Osteoblast (primary cell): ENCODE data around the gene NPSR1. TPM values are rescaled to one million over a fixed set of nuclear protein-coding genes. Genes with fewer than 3 reads are reported as not detected.
"Not testable (repeated sequence)": the region's sequence is repeated elsewhere in the genome, so short reads cannot be mapped to it uniquely, and the experiment has no call there.

Experiments
- DNase-seq: peaks from one replicate; pipeline ENCODE4 v3.0.0; 2011; ENCODE audit warnings: low spot score, mixed read lengths; ENCODE audit not compliant: insufficient read length; ENCODE audit errors: missing footprints
- H2AFZ ChIP-seq: 2 replicates; pipeline ENCODE4 v1.6.0; 2011; ENCODE audit warnings: mild to moderate bottlenecking, low read length
- H3K27ac ChIP-seq: 2 replicates; pipeline ENCODE4 v1.5.1; 2011; ENCODE audit warnings: mild to moderate bottlenecking, low read depth, low read length, moderate library complexity
- H3K27me3 ChIP-seq: 2 replicates; pipeline ENCODE4 v1.6.0; 2012; ENCODE audit warnings: mild to moderate bottlenecking, control low read depth, inconsistent platforms, low read length, moderate library complexity; ENCODE audit not compliant: insufficient read depth
- H3K36me3 ChIP-seq: 2 replicates; pipeline ENCODE4 v1.5.1; 2011; ENCODE audit warnings: mild to moderate bottlenecking, low read length, control low read depth, moderate library complexity; ENCODE audit not compliant: insufficient read depth
- H3K4me1 ChIP-seq: 2 replicates; pipeline ENCODE4 v1.5.1; 2011; ENCODE audit warnings: mild to moderate bottlenecking, low read length, control low read depth, moderate library complexity; ENCODE audit not compliant: insufficient read depth
- H3K4me2 ChIP-seq: 2 replicates; pipeline ENCODE4 v1.6.0; 2011; ENCODE audit warnings: mild to moderate bottlenecking, low read length; ENCODE audit not compliant: insufficient read depth
- H3K4me3 ChIP-seq: fragments of 200-600 bp; sonication (generic); 3 replicates; pipeline ENCODE4 v1.5.1; 2012; ENCODE audit warnings: mild to moderate bottlenecking, low read length, inconsistent platforms; ENCODE audit not compliant: insufficient read depth
- H3K79me2 ChIP-seq: 2 replicates; pipeline ENCODE4 v1.6.0; 2012; ENCODE audit warnings: mild to moderate bottlenecking, low read length, control low read depth, inconsistent platforms; ENCODE audit not compliant: insufficient read depth
- H3K9me3 ChIP-seq: 2 replicates; pipeline ENCODE4 v1.5.1; 2011; ENCODE audit warnings: low read depth, low read length, control low read depth
- H4K20me1 ChIP-seq: 2 replicates; pipeline ENCODE4 v1.6.0; 2012; ENCODE audit warnings: mild to moderate bottlenecking, low read length, control low read depth; ENCODE audit not compliant: insufficient read depth
- total RNA-seq: library from RNA; depleted of rRNA; stranded (reverse); fragments of >200 nt; gene quantifications from 2 replicates; pipeline ENCODE4 v1.2.3, GENCODE V29; 2012
- TF ChIP-seq, protein P1 (sequence below): IDR thresholded peaks from 2 replicates; pipeline ENCODE4 v1.5.1; 2011; ENCODE audit warnings: mild to moderate bottlenecking, low read depth, low read length, moderate library complexity; ENCODE audit errors: extremely low read depth

NPSR1 gene
- total RNA-seq, 1 donor = not detected

DNA sequence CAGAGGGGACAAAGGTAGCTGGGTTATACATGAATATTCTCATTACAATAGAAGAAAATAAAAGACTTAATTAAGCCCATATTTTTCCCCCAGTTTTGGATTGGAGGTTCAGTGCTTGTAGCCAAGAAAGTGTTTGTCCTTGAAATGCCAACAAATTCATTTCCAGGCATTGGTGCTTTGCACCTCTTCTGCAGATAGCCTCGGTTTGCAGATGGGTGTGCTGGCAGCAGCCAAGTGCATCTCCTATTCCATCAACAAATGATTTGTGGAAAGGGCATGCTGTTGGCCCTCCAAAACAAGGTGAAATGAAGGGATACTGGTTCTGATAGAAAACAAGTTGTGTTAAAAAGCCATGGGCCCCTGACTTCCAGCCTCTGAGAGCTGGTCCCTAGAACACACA is 192.0 kb downstream of the NPSR1 start:
- H4K20me1 ChIP-seq = no peaks in the 10 kb centered on the region
- no peaks in the 10 kb centered on the region for H3K9me3 ChIP-seq
- no peak overlapping the region for H3K27ac ChIP-seq
- DNase-seq = no peak
- no peaks in the 10 kb centered on the region for H3K79me2 ChIP-seq
- H2AFZ ChIP-seq = no peak overlapping the region
- no peak overlapping the region for H3K4me3 ChIP-seq
- no peak overlapping the region for H3K4me2 ChIP-seq
- H3K36me3 ChIP-seq = no peaks in the 10 kb centered on the region
- H3K4me1 ChIP-seq = peaks cover 5% of the 10 kb centered on the region
- TF ChIP-seq, protein P1, sequence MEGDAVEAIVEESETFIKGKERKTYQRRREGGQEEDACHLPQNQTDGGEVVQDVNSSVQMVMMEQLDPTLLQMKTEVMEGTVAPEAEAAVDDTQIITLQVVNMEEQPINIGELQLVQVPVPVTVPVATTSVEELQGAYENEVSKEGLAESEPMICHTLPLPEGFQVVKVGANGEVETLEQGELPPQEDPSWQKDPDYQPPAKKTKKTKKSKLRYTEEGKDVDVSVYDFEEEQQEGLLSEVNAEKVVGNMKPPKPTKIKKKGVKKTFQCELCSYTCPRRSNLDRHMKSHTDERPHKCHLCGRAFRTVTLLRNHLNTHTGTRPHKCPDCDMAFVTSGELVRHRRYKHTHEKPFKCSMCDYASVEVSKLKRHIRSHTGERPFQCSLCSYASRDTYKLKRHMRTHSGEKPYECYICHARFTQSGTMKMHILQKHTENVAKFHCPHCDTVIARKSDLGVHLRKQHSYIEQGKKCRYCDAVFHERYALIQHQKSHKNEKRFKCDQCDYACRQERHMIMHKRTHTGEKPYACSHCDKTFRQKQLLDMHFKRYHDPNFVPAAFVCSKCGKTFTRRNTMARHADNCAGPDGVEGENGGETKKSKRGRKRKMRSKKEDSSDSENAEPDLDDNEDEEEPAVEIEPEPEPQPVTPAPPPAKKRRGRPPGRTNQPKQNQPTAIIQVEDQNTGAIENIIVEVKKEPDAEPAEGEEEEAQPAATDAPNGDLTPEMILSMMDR = no peak
- no peaks in the 10 kb centered on the region for H3K27me3 ChIP-seq

DNA sequence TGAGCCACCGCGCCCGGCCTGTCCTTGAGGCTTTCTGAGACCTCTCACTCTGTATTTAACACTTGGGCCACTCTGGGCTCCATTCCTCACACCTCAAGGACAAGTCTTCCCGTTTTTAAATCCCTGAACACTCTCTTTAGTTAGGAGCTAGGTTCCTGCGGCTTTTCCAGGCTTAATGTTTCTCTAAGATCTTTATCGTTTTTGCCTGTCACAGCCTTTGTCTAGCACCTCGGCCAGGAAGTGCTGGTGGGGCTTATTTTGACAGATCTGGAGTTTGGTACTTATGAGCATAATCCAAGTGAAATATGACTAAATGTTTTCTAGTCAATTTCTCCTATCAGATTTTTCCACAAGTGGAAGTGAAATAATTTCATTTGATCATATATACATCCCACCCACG is 192.7 kb downstream of the NPSR1 start:
- Histone ChIP-seq H3K4me3 (no peak overlapping the region), H3K27ac (no peak overlapping the region), H3K9me3 (no peaks in the 10 kb centered on the region), H3K79me2 (no peaks in the 10 kb centered on the region), H3K27me3 (no peaks in the 10 kb centered on the region), H3K4me1 (peaks cover 5% of the 10 kb centered on the region), H3K36me3 (no peaks in the 10 kb centered on the region), H3K4me2 (no peak overlapping the region), H4K20me1 (no peaks in the 10 kb centered on the region), H2AFZ (no peak overlapping the region)
- TF ChIP-seq, protein P1 = no peak
- DNase-seq = no peak

DNA sequence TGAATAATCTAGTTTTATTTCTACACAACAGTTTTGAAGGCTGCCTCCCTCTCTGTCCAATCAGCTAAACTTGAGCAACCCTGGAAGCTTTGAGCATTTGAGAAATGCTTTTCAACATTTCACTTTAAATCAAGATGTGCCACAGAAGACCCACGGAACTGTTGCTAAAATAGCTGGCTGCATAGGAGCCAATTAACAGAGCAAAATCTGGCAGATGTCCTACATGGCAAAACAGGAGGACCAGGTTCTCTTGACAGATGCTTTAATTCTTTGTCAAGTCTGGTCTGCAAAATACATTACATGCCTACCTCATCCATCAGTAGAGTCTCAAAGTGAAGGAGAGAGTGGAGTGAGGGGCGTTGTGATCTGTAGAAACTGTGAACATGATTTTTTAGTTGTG is 193.4 kb downstream of the NPSR1 start:
- H3K27me3 ChIP-seq = peaks cover 2% of the 10 kb centered on the region
- no peak overlapping the region for H2AFZ ChIP-seq
- no peaks in the 10 kb centered on the region for H3K79me2 ChIP-seq
- peaks cover 5% of the 10 kb centered on the region for H3K4me1 ChIP-seq
- no peak overlapping the region for H3K4me2 ChIP-seq
- no peak for DNase-seq
- TF ChIP-seq, protein P1 = no peak
- no peak overlapping the region for H3K27ac ChIP-seq
- H4K20me1 ChIP-seq = no peaks in the 10 kb centered on the region
- H3K9me3 ChIP-seq = no peaks in the 10 kb centered on the region
- H3K4me3 ChIP-seq = no peak overlapping the region
- no peaks in the 10 kb centered on the region for H3K36me3 ChIP-seq

DNA sequence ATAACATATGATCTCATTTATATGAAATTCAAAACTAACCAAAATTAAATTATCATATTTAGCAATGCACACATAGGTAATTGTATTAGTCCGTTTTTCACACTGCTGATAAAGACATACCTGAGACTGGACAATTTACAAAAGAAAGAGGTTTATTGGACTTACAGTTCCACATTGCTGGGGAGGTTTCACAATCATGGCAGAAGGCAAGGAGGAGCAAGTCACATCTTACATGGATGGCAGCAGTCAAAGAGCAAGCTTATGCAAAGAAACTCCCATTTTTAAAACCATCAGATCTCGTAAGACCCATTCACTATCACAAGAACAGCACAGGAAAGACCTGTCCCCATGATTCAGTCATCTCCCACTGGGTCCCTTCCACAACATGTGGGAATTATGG is 200.4 kb downstream of the NPSR1 start:
- H3K4me2 ChIP-seq, DNase-seq, H3K79me2 ChIP-seq, H3K4me3 ChIP-seq, H2AFZ ChIP-seq, H3K9me3 ChIP-seq, H3K27me3 ChIP-seq, H3K36me3 ChIP-seq, H3K27ac ChIP-seq, H3K4me1 ChIP-seq, H4K20me1 ChIP-seq: not testable (repeated sequence)

DNA sequence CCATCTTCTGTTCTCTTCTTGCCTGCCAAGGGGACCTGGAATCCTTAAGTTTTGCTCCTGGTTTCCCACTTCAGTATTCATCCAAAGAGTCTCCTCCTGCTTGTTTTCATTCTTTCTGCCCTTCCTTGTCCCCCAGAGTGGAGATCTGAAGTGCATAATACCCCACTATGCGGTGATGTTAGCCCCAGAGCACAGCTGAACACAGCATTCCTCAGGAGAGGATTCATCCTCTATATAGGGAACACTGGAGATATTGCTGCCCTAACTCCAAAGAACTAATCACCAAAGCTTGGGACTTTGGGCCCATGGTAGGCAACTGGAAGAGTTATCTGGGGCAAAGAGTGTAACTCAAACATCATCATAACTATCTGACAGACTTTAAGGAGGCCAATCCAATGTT is 201.3 kb downstream of the NPSR1 start:
- H3K4me1 ChIP-seq, H3K27ac ChIP-seq, H3K4me3 ChIP-seq, H3K27me3 ChIP-seq, H4K20me1 ChIP-seq, H3K36me3 ChIP-seq, H2AFZ ChIP-seq, DNase-seq, H3K4me2 ChIP-seq, H3K9me3 ChIP-seq, H3K79me2 ChIP-seq: not testable (repeated sequence)

DNA sequence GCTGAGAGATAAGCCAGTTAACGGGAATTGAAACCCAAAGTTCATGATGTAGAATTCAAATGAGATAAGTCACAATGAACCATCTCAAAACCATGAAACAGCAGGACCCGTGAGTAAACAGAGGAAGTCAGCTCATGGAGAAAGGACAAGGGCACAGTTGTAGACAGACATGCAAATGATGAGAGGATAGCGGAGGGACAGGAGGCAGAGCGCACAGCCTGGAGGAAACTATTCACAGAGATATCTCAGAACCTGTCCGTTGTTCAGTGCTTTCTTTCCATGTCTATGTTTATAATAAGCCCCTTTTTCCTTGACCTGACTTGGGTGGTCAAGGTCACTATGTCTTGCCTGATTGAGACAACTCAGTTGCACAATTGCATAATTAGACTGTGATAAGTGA is 208.2 kb downstream of the NPSR1 start:
- H3K4me2 ChIP-seq, DNase-seq, H3K4me1 ChIP-seq, H3K4me3 ChIP-seq, H3K27ac ChIP-seq, H3K27me3 ChIP-seq, H3K79me2 ChIP-seq, H4K20me1 ChIP-seq, H2AFZ ChIP-seq, H3K36me3 ChIP-seq, H3K9me3 ChIP-seq: not testable (repeated sequence)

DNA sequence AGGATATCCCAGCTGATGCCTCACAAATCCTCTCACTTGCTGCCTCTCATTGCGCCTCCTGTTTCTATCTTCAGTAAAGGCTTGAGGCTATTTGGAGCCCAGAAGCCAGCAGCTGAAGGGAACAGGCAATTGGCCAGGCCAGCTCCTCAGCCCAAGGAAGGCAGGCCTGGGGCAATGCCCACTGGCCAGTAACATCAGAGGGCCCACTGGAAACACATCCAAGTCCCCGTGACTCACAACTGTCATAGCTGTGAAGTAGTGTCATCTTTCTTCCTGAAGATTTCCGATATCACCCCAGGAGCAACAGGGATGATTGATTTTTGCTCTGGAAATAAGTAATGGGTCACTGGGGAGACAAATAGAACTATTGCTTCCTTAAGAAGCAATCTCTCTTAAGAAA is 209.3 kb downstream of the NPSR1 start:
- not testable (repeated sequence) for H3K36me3 ChIP-seq, DNase-seq, H2AFZ ChIP-seq, H3K79me2 ChIP-seq, H3K4me3 ChIP-seq, H3K27ac ChIP-seq, H3K27me3 ChIP-seq, H3K4me2 ChIP-seq, H3K9me3 ChIP-seq, H4K20me1 ChIP-seq, H3K4me1 ChIP-seq
